ENCODE results near the gene ASAP3. TPM values are rescaled to one million over a fixed set of nuclear protein-coding genes. Genes with fewer than 3 reads are reported as not detected.

ASAP3 gene
- total RNA-seq, 1 donor from 2014 or later: 31.1 TPM

DNA sequence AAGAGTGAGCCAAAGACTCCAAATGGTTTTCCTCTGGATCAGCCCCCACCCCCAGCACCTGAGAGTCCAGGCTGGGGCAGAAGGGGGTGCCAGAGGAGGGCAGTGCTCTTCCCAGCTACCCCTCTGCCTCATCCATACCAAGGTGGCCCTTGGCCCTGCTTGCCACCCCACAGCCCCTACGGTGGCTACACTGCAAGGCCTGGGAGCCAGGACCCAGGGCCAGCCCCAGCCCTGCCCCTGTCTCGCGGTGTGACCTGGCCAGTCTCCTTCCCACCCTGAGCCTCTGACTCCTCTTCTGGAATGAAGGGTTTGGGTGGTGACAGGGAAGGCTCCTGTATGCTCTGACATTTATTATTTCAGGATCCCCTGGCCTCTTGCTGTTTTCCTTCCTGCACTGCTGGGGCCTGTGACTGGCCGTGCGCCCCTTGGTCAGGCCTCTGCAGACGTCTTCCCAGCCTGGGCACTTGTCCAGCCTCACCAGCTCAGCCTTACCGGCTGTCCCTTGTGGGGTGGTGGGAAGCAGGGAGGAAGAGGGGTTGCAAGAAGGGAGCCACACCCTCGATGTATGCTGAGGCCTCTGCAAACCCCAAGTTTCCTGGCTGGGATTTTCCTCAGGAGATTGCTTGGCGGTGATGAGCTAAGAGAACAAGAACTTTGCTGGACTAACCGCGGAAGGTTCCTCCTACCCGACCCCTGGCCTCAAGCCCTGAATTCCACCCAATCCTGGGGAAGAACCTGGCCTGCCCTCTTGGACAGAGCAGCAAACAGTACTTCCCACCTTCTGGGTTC is 13.5 kb downstream of the ASAP3 start:
- no peak overlapping the region for H3K4me3 Mint-ChIP-seq (ENCODE audit: unreplicated experiment)
- no peaks in the 10 kb centered on the region for H3K36me3 Mint-ChIP-seq (ENCODE audit: unreplicated experiment)
- no peak for DNase-seq (ENCODE audit: extremely low spot score, unreplicated experiment)
- no peak overlapping the region for H3K27ac Mint-ChIP-seq (ENCODE audit: unreplicated experiment)
- TF ChIP-seq, protein P1, sequence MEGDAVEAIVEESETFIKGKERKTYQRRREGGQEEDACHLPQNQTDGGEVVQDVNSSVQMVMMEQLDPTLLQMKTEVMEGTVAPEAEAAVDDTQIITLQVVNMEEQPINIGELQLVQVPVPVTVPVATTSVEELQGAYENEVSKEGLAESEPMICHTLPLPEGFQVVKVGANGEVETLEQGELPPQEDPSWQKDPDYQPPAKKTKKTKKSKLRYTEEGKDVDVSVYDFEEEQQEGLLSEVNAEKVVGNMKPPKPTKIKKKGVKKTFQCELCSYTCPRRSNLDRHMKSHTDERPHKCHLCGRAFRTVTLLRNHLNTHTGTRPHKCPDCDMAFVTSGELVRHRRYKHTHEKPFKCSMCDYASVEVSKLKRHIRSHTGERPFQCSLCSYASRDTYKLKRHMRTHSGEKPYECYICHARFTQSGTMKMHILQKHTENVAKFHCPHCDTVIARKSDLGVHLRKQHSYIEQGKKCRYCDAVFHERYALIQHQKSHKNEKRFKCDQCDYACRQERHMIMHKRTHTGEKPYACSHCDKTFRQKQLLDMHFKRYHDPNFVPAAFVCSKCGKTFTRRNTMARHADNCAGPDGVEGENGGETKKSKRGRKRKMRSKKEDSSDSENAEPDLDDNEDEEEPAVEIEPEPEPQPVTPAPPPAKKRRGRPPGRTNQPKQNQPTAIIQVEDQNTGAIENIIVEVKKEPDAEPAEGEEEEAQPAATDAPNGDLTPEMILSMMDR (IDR thresholded peaks at IDR 0.05): no peak
- no peaks in the 10 kb centered on the region for H3K9me3 Mint-ChIP-seq (ENCODE audit: unreplicated experiment)
- no peaks in the 10 kb centered on the region for H3K27me3 Mint-ChIP-seq (ENCODE audit: unreplicated experiment)
- H3K4me1 Mint-ChIP-seq (ENCODE audit: unreplicated experiment): peaks cover 23% of the 10 kb centered on the region

DNA sequence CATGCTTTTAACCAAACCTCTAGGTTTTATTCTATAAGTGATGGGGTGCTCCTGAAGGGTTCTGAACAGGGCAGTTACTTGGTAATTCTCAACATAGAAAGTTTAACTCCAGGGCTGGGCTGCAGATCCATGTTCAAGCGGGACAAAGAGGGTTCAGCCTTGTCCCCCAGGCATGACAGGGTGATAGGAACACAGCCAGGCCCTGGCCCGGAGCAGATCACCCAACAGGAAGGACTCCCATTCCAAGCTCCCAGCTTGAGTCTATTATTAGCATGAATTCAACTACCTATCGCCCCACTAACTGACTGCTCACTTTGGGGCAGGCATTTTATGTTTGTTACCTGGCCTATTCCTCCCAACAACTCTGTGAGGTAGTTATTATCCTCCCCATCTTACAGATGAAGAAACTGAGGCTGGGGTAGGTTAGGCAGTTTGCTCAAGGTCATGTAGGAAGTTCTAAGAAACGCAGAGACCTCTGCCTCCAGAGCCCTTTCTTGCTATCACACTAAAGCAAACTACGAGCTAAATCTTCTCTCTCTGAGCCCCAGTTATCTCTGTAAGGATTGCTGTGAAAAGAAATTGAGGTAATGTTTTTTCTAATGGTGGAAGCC is 14.5 kb downstream of the ASAP3 start:
- H3K27ac Mint-ChIP-seq (ENCODE audit: unreplicated experiment): no peak overlapping the region
- TF ChIP-seq, protein P1 (IDR thresholded peaks at IDR 0.05): no peak
- H3K36me3 Mint-ChIP-seq (ENCODE audit: unreplicated experiment): no peaks in the 10 kb centered on the region
- no peaks in the 10 kb centered on the region for H3K27me3 Mint-ChIP-seq (ENCODE audit: unreplicated experiment)
- H3K4me3 Mint-ChIP-seq (ENCODE audit: unreplicated experiment): no peak overlapping the region
- H3K9me3 Mint-ChIP-seq (ENCODE audit: unreplicated experiment): no peaks in the 10 kb centered on the region
- H3K4me1 Mint-ChIP-seq (ENCODE audit: unreplicated experiment): peaks cover 17% of the 10 kb centered on the region
- no peak for DNase-seq (ENCODE audit: extremely low spot score, unreplicated experiment)

DNA sequence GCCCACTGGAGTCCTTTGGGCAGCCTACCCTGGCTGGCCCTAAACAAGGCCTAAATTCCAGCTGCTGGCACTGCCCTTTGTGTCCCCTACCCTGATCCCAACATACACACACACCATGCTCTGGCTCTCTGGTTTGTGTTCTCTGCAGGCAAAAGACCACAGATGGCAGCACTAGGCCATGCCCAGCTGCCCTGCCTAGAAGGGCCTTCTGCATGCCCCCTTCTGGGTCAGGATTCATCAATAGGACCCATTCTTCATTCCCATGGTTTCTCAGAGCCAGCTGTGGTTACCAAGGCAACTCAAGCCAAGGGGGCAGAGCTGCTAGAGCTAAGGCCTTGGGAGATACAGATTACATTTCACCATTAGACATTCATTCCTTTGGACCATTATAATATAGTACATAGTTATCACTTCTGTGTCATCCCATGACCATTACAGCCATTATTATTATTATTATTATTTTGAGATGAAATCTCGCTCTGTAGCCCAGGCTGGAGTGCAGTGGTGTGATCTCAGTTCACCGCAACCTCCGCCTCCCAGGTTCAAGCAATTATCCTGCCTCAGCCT is 17.5 kb downstream of the ASAP3 start:
- no peak overlapping the region for H3K4me3 Mint-ChIP-seq (ENCODE audit: unreplicated experiment)
- H3K27ac Mint-ChIP-seq (ENCODE audit: unreplicated experiment): no peak overlapping the region
- H3K4me1 Mint-ChIP-seq (ENCODE audit: unreplicated experiment): peaks cover 13% of the 10 kb centered on the region
- no peaks in the 10 kb centered on the region for H3K9me3 Mint-ChIP-seq (ENCODE audit: unreplicated experiment)
- TF ChIP-seq, protein P1 (IDR thresholded peaks at IDR 0.05): no peak
- no peaks in the 10 kb centered on the region for H3K27me3 Mint-ChIP-seq (ENCODE audit: unreplicated experiment)
- DNase-seq (ENCODE audit: extremely low spot score, unreplicated experiment): no peak
- no peaks in the 10 kb centered on the region for H3K36me3 Mint-ChIP-seq (ENCODE audit: unreplicated experiment)

DNA sequence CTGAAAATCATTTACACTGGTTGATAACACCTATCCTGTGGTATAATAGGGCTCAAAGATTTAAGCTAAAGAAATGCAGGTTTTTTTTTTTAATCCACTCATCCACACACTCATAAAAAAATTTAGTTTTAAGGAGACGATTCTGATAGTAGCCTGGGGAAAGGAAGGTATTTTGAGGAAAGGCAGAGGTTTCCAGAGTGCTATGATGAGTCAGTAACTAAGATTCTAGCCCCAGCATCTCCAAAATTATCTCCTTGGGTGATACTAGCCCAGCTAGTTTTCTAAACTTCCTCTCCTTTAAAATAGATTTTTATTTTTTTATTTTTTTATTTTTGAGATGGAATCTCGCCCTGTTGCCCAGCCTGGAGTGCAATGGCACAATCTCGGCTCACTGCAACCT is 20.7 kb downstream of the ASAP3 start:
- H3K9me3 Mint-ChIP-seq (ENCODE audit: unreplicated experiment): no peaks in the 10 kb centered on the region
- no peak overlapping the region for H3K4me3 Mint-ChIP-seq (ENCODE audit: unreplicated experiment)
- H3K27me3 Mint-ChIP-seq (ENCODE audit: unreplicated experiment): no peaks in the 10 kb centered on the region
- TF ChIP-seq, protein P1 (IDR thresholded peaks at IDR 0.05): no peak
- H3K27ac Mint-ChIP-seq (ENCODE audit: unreplicated experiment): no peak overlapping the region
- no peak for DNase-seq (ENCODE audit: extremely low spot score, unreplicated experiment)
- no peaks in the 10 kb centered on the region for H3K36me3 Mint-ChIP-seq (ENCODE audit: unreplicated experiment)
- H3K4me1 Mint-ChIP-seq (ENCODE audit: unreplicated experiment): peaks cover 7% of the 10 kb centered on the region

DNA sequence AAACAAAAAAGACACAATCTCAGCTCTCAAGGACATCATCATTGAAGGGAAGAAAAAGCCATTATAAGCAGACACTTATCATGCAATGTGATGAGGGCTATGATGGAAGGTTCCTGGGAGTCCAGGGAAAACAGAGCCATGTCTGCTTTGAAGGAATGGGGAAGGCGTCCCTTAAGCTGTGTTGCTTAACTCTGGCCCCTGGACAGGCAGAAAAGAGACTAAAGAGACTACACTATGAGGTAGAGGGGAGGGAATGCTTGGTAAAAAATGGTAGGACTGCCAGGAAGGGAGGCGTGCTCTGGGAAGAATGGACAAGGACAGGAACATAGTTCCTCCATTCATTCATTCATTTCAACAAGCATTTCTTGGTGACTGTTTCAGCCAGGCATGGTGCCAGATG is 21.2 kb downstream of the ASAP3 start:
- TF ChIP-seq, protein P1 (IDR thresholded peaks at IDR 0.05): no peak
- Mint-ChIP-seq H3K9me3 (ENCODE audit: unreplicated experiment) (no peaks in the 10 kb centered on the region), H3K4me1 (ENCODE audit: unreplicated experiment) (peaks cover 7% of the 10 kb centered on the region), H3K4me3 (ENCODE audit: unreplicated experiment) (no peak overlapping the region), H3K36me3 (ENCODE audit: unreplicated experiment) (peaks cover 2% of the 10 kb centered on the region), H3K27me3 (ENCODE audit: unreplicated experiment) (no peaks in the 10 kb centered on the region), H3K27ac (ENCODE audit: unreplicated experiment) (no peak overlapping the region)
- no peak for DNase-seq (ENCODE audit: extremely low spot score, unreplicated experiment)
